NAMALWA (cell line): ENCODE data around the gene MACROD2.
"Not testable (repeated sequence)": the region's sequence is repeated elsewhere in the genome, so short reads cannot be mapped to it uniquely, and the experiment has no call there.

Source experiments
- DNase-seq: peaks from one replicate; pipeline ENCODE4 v3.0.0-alpha.2; 2015; ENCODE audit warnings: low spot score

Gene MACROD2

DNA sequence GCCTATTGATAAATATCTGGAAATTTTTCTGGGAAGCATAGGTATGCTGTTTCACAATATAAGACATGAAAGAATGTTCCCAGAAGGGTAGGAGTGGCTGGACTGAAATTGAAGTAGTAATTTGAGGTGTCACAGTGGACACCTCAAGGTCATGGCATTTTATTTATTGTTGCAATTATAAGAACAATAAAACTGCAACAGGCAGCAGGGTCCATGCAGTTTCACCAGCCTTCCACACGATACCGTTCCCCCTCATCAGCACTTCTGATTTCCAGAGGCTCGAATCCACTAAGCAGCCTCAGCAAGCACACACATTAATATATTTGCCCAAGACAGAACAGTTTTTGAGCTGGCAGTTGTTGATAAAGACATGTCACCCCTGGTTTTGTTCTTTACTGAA, 1540.5 kb downstream of the MACROD2 start:
- DNase-seq = no peak

DNA sequence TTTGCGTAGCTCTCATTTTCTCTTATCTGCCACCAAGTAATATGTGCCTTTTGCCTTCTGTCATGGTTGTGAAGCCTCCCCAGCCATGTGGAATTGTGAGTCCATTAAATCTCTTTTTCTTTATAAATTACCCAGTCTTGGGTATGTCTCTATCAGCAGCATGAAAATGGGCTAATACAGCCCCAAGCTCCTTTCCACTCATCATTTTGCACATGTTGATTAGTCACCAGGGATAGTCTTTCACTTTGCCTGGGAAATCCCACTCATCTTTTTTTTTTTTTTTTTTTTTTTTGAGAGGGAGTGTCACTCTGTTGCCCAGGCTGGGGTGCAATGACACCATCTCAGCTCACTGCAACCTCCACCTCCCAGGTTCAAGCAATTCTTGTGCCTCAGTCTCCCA, 1541.9 kb downstream of the MACROD2 start:
- not testable (repeated sequence) for DNase-seq

GRCh38 chr20:15542655-15543054, 1547.3 kb downstream of the MACROD2 start:
- DNase-seq = no peak

DNA sequence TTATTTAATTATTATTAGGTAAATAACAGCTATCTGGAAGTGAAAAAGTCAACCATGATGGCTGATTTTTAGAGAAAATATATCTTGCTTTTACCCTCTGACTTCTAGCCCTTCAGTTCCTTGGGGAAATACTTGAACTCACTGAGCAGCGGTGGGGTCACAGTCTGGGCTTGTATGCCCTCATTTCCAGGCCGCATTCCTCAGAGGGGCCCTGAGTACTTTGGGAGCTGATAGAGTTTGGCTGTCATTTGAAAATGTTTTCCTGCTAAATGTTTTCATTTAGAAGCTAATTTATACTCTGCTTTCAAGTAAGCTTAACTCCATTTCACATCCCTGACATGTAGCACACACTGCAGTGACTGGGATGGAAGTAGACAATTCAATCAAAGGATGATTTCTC, 1549.4 kb downstream of the MACROD2 start:
- DNase-seq = no peak

- DNase-seq = no peak
Measured at GRCh38 chr20:15546525-15547023, 1551.3 kb downstream of the MACROD2 start.

DNA sequence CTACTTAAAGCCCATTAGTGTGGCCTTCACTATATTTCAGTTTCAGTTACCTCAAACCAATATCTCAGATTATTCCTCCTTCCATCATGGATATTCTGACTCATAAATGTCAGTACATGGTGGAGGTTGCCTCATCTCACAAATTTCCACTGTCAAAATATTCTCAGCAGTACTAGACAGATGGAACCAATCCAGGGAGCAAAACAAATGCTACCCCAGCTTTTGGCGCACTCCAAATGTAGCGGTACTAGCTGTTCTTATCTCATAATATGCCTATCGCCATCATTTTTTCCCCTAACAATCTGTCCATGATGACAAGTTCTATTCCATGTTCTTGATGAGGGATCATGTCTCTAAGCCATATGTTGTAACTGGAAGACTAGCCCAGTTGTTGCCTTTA, 1551.8 kb downstream of the MACROD2 start:
- DNase-seq = no peak

DNA sequence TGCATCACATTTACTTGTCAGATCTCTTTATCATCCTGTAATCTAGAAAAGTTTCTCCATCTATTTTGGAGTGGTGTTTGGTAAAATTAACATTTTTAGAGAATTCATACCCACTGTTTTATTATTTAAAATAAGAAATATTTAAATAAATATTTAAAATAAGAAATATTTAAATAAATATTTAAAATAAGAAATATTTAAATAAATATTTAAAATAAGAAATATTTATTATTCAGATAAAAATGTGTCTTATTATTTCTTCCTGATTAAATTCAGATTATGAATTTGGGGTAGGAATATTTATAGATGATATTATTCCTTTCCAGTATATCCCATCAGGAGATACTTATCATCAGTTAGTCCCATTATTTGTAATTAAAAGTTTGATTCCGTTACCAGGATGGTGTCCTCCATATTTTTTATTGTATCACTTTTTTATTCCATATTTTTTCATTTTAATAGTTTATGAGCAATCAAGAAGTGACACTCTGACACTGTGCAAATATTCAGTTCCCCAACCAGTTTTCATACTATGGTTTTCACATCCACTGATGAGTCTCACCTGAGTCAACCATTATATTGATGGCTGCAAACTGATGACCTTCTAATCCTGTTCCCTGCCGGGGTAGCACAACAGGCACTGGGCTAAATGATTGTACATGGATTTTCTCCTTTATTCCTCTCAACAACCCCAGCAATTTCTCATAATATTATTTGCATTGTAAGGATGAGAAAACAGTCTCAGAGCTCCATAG, 1555.0 kb downstream of the MACROD2 start:
- DNase-seq = no peak

DNA sequence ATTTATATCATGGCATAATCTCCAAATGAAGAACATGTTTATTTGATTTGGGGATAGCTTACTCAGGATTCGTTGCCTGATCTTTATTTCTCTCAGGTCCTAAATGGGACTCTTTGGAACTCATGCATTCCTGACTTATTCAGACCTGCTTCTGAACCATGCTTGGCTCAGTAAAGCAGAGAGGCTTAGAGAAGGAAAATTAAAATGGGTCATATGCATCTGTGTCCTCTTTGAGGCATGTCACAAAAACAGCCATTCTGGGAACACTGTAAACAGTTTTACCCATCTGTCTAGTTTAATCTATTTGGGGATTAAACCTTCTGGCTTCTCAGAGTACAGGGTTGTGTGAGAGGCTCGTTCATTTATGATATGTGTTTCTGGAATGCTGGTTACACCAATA, 1560.6 kb downstream of the MACROD2 start:
- DNase-seq = no peak

DNA sequence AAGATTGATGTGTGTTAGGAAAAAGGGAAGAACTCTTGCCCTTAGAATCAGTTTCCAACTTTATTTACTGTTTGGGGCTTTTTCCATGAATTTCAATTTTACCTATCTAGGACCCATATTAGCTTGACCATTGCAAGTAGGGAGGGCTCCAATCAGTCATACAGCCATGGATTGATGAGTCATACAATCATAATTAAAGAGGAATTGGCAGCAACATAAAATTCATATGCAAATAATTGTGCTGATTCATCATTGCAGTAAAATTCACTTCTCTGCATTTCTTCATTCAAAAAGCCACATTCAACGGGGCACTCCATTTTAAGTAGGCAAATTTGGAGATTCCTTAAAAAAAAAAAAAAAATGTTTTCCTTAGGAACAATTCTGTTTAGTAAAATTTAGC, 1561.6 kb downstream of the MACROD2 start:
- no peak for DNase-seq

DNA sequence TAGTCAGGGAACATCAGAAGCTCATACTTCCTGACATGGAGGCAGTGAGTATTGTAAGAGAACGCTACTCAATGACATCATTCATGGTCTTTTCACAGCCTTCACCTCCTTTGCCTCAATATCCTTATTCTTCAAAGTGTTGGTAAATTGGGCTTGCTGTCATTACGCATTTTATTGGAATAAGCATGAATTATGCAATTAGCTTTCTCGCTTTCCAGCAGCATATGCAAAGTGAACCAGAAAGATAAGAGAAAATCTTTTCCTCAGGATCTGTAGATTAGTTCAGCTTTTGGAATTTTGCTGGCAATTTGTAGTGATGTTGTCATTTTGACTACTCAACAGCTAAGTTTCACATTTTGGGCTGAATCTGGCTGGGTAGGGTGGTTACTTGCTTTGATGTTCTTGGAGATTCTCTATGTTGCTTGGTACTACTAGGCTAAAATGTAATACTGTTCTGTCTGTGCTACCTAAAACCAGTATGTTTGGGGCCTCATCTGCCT, 1565.8 kb downstream of the MACROD2 start:
- no peak for DNase-seq

DNA sequence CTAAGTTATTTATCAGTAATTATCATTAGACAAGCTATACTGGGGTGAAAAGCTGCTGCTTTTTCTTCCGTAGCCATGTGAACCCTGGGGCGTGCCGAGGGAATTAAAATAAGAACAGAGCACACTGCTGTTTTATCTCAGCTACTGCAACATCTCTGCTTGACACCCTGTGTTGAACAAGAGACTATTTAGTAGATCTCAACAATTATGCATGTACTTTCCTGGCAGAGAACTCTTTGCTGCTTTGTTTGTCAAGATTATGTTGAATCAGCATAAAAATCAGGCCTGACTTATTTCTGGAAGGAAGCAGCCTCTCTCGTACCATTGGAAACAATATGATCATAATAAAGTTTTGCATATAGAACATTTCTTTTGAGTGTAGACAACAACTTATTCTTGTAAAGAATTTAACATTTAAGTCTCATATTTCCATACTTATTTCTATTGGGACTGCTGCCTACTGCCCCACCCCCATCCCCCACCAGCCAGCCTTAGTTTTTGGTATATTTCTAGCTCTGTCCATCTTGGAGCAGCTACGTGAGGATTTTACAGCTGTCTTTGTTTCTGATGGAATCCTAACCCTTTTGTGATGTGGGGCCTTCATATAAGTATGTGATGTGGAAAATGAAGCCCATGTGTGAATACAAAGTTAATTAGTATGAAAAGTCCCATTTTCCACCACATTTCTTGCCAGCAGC, 1566.5 kb downstream of the MACROD2 start:
- no peak for DNase-seq

GRCh38 chr20:15563836-15564235, 1568.5 kb downstream of the MACROD2 start:
- DNase-seq = no peak

- DNase-seq = peak; percentile 10
Measured at GRCh38 chr20:15564981-15565380, 1569.7 kb downstream of the MACROD2 start.

- no peak for DNase-seq
Measured at GRCh38 chr20:15565786-15566185, 1570.5 kb downstream of the MACROD2 start.

- no peak for DNase-seq
Measured at GRCh38 chr20:15567219-15567618, 1571.9 kb downstream of the MACROD2 start.

DNA sequence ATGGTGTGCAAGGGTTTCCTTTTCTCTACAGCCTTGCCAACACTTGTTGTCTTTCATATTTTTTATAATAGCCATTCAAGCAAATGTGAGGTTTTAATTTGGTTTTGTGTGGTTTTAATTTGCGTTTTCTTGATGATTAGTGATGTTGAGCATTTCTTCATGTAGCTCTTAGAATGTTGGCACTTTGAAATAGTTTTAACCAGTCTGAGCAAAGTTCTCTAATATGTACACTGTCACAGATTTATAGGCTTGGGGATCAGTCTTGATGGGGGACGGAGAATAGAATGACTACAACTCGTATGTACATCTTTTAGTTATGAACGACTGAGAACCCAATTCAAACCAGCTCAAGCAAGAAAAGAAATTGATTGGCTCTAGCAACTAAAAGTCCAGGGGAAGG, 1574.8 kb downstream of the MACROD2 start:
- DNase-seq = no peak

- DNase-seq = no peak
Measured at GRCh38 chr20:15571056-15571455, 1575.7 kb downstream of the MACROD2 start.

- DNase-seq = no peak
Measured at GRCh38 chr20:15575255-15575654, 1579.9 kb downstream of the MACROD2 start.

GRCh38 chr20:15576411-15576810, 1581.1 kb downstream of the MACROD2 start:
- no peak for DNase-seq

- DNase-seq = no peak
Measured at GRCh38 chr20:15578113-15578512, 1582.8 kb downstream of the MACROD2 start.

- no peak for DNase-seq
Measured at GRCh38 chr20:15579688-15580087, 1584.4 kb downstream of the MACROD2 start.

GRCh38 chr20:15582146-15582760, 1586.9 kb downstream of the MACROD2 start:
- no peak for DNase-seq

GRCh38 chr20:15584507-15584906, 1589.2 kb downstream of the MACROD2 start:
- DNase-seq = no peak
